Fibroblast of lung (primary cell): Measurements from ENCODE around the gene CALR3. TPM values are rescaled to one million over a fixed set of nuclear protein-coding genes. Genes with fewer than 3 reads are reported as not detected.

Experiments
- DNase-seq, 2 donors: peaks; one replicate each; pipeline versions ENCODE4 v3.0.0 to v3.0.0-alpha.2; 2010; ENCODE audit warnings: low read depth in 2 of 2
- H2AFZ ChIP-seq: 2 replicates; pipeline ENCODE4 v1.5.1; 2012; ENCODE audit warnings: low read length, control low read depth, inconsistent platforms
- H3K27ac ChIP-seq: 2 replicates; pipeline ENCODE4 v1.5.1; 2011; ENCODE audit warnings: low read length, control low read depth; ENCODE audit not compliant: insufficient read depth
- H3K27me3 ChIP-seq: 2 replicates; pipeline ENCODE4 v1.5.1; 2011; ENCODE audit warnings: mild to moderate bottlenecking, low read length; ENCODE audit not compliant: control insufficient read depth, insufficient read depth
- H3K36me3 ChIP-seq: 2 replicates; pipeline ENCODE4 v1.5.1; 2011; ENCODE audit warnings: low read length; ENCODE audit not compliant: control insufficient read depth, insufficient read depth
- H3K4me1 ChIP-seq: 2 replicates; pipeline ENCODE4 v1.5.1; 2011; ENCODE audit warnings: low read length; ENCODE audit not compliant: control insufficient read depth, insufficient read depth; ENCODE audit errors: extremely low read depth
- H3K4me2 ChIP-seq: 2 replicates; pipeline ENCODE4 v1.5.1; 2011; ENCODE audit warnings: low read length, control low read depth; ENCODE audit not compliant: insufficient read depth; ENCODE audit errors: extremely low read depth
- H3K4me3 ChIP-seq, 4 experiments: fragments of 200-600 bp in 1 of 4; sonication (generic) in 1 of 4; replicated peaks in 1 of 4; 2 replicates each; pipeline ENCODE4 v1.5.1; 2011 to 2016; ENCODE audit warnings: low read length in 4 of 4, low read depth in 3 of 4, mild to moderate bottlenecking in 3 of 4, control low read depth in 2 of 4, inconsistent platforms in 1 of 4, mixed read lengths in 1 of 4; ENCODE audit not compliant: insufficient read depth in 1 of 4; ENCODE audit errors: control extremely low read depth in 1 of 4
- H3K79me2 ChIP-seq: 2 replicates; pipeline ENCODE4 v1.5.1; 2012; ENCODE audit warnings: mild to moderate bottlenecking, low read length, inconsistent platforms; ENCODE audit not compliant: control insufficient read depth, insufficient read depth
- H3K9ac ChIP-seq: 2 replicates; pipeline ENCODE4 v1.5.1; 2011; ENCODE audit warnings: mild to moderate bottlenecking, low read length, control low read depth; ENCODE audit not compliant: insufficient read depth
- H3K9me3 ChIP-seq: 2 replicates; pipeline ENCODE4 v1.5.1; 2012; ENCODE audit warnings: low read depth, low read length; ENCODE audit not compliant: control insufficient read depth, insufficient read depth
- H4K20me1 ChIP-seq: 2 replicates; pipeline ENCODE4 v1.5.1; 2011; ENCODE audit warnings: low read length; ENCODE audit not compliant: control insufficient read depth, insufficient read depth; ENCODE audit errors: extremely low read depth
- CTCF ChIP-seq, 2 donors: IDR thresholded peaks in 1 of 2; conservative IDR thresholded peaks in 1 of 2; 1 replicate in 1 of 2; 2 replicates in 1 of 2; pipeline ENCODE4 v1.5.1; 2011 to 2012; ENCODE audit warnings: low read length in 2 of 2, control low read depth in 1 of 2, inconsistent platforms in 1 of 2, low read depth in 1 of 2, mild to moderate bottlenecking in 1 of 2
- EZH2 ChIP-seq: IDR thresholded peaks from 2 replicates; pipeline ENCODE4 v1.5.1; 2012; ENCODE audit warnings: low read length, control low read depth, mild to moderate bottlenecking; ENCODE audit errors: missing control alignments
- polyA plus RNA-seq, 2 donors: library from polyadenylated mRNA; depleted of rRNA in 1 of 2; stranded (reverse) in 1 of 2; unstranded in 1 of 2; fragments of >200 nt; gene quantifications; 2 replicates each; pipeline ENCODE4 v1.2.1, GENCODE V29; 2011 to 2012; ENCODE audit warnings: missing spikeins in 1 of 2
- total RNA-seq: library from RNA; depleted of rRNA; stranded (reverse); fragments of >200 nt; gene quantifications from 2 replicates; pipeline ENCODE4 v1.2.1, GENCODE V29; 2014

The CALR3 gene
- total and polyA plus RNA-seq, 2 donors (not counting 1 experiment from before 2014, with no cell fraction given) = not detected

DNA sequence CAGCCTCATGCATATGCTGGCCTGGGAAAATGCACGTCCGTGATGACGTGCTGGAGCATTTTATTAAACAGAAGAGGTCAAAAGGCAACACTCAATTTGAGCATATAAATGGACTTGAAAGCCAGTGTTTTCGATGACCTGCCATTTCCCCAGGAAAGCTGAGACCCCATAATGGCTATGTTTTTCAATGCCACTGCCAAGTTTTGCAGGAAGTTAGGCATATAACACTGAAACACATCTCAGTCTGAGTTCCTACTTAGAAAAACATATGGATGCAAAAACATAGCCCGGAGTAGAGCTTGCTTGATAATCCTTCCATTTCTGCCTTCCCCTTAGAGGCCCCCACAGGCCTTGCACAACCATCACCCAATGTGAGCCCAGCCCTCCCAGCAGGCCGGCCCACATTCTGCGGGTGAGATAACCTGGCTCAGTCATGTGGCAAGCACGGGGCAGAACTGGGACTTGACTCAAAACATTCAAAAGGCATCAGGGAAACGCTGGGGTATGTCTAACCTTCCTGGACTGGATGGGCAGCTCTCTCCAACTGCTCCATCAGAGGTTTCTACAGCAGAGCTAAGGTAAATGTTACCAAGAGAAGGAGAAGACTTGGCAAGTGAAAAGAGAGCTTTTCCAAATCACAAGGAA is 49.1 kb downstream of the CALR3 start:
- peak overlapping the region; percentile 57 for H3K27ac ChIP-seq
- H3K4me2 ChIP-seq = peak overlapping the region; percentile 65
- no peaks in the 10 kb centered on the region for H3K27me3 ChIP-seq
- H3K4me1 ChIP-seq = peaks cover 14% of the 10 kb centered on the region
- H4K20me1 ChIP-seq = peaks cover 3% of the 10 kb centered on the region
- H3K9me3 ChIP-seq = no peaks in the 10 kb centered on the region
- DNase-seq = peak; percentile 87 to 92
- no peak overlapping the region for H2AFZ ChIP-seq
- H3K9ac ChIP-seq = no peak overlapping the region
- H3K36me3 ChIP-seq = no peaks in the 10 kb centered on the region
- TF ChIP-seq EZH2 (no peak), CTCF (conservative IDR thresholded peaks at IDR 0.05 in 1 of 2, IDR thresholded peaks at IDR 0.05 in 1 of 2; ENCODE audit: low read depth in 1 of 2, low read length in 2 of 2) (no peak)
- H3K4me3 ChIP-seq = peak overlapping the region in 1 of 4 experiments; percentile 23
- H3K79me2 ChIP-seq = peaks cover 45% of the 10 kb centered on the region

DNA sequence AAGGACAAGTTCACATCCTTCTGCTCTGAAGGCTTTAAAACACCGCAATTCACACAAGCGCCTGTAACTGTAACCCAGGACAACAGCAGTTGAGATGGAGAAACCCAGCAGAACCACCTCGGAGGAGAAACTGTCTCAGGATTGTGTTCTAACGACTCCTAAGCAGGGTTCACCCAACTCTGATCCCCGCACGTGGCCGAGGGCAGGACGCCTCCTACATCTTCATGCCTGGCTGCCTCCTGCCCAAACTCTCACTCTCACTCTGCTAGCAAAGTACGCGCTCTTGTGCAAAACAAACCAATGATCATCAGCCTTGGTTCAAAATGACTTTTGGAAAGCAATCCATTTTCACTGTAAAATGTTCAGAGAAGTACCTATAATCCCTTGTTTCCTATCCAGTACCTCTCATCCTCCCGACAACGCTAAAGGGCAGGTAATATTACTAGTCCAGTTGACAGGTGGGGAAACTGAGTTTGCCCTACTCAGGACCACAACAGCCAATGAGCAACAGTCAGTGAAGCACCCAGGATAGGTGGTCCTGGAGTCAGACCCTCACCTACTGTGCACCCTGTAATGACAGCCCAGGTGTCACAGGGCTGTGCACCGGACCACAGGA is 49.8 kb downstream of the CALR3 start:
- TF ChIP-seq CTCF (conservative IDR thresholded peaks at IDR 0.05 in 1 of 2, IDR thresholded peaks at IDR 0.05 in 1 of 2; ENCODE audit: low read depth in 1 of 2, low read length in 2 of 2) (no peak), EZH2 (no peak)
- Histone ChIP-seq H3K27me3 (no peaks in the 10 kb centered on the region), H3K4me2 (peak overlapping the region; percentile 17), H3K9me3 (no peaks in the 10 kb centered on the region), H2AFZ (no peak overlapping the region), H3K9ac (no peak overlapping the region), H3K36me3 (no peaks in the 10 kb centered on the region), H3K4me3 (no peak overlapping the region), H4K20me1 (peaks cover 3% of the 10 kb centered on the region), H3K27ac (peak overlapping the region; percentile 22), H3K79me2 (peaks cover 44% of the 10 kb centered on the region), H3K4me1 (peaks cover 14% of the 10 kb centered on the region)
- DNase-seq = no peak

GRCh38 chr19:16445238-16446107 is 50.5 kb downstream of the CALR3 start:
- Histone ChIP-seq H3K4me2 (no peak overlapping the region), H3K4me1 (peaks cover 14% of the 10 kb centered on the region), H2AFZ (no peak overlapping the region), H3K9ac (no peak overlapping the region), H3K36me3 (peaks cover 2% of the 10 kb centered on the region), H4K20me1 (peaks cover 3% of the 10 kb centered on the region), H3K27me3 (no peaks in the 10 kb centered on the region), H3K79me2 (peaks cover 40% of the 10 kb centered on the region), H3K27ac (no peak overlapping the region), H3K9me3 (no peaks in the 10 kb centered on the region), H3K4me3 (no peak overlapping the region)
- peak; percentile 18 to 61 for DNase-seq
- TF ChIP-seq CTCF (conservative IDR thresholded peaks at IDR 0.05 in 1 of 2, IDR thresholded peaks at IDR 0.05 in 1 of 2; ENCODE audit: low read depth in 1 of 2, low read length in 2 of 2) (no peak), EZH2 (no peak)
